ENCODE measurements around the gene MUC12.
"Not testable (repeated sequence)": the region's sequence is repeated elsewhere in the genome, so short reads cannot be mapped to it uniquely, and the experiment has no call there.

The MUC12 gene
- 0.52 to 0.78 (median 0.58) reads per million in 3 donors for total RNA-seq

GRCh38 chr7:100969066-100969615, at the start of gene MUC12:
Gene MUC12 (plus strand): TSS chr7:100969565. CDS start chr7:100969623, 58 bp downstream.
- no peak within 1 kb of the TSS for H3K4me3 ChIP-seq (ENCODE audit: insufficient read depth, low read depth, low read length, poor library complexity, severe bottlenecking)
- no peaks in the 10 kb centered on the region for H3K36me3 ChIP-seq (ENCODE audit: control insufficient read depth, insufficient read depth, low read length)
- H3K27ac ChIP-seq (ENCODE audit: insufficient read depth, low read length, poor library complexity, severe bottlenecking) = no peak within 1 kb of the TSS
- no peaks in the 10 kb centered on the region for H3K9me3 ChIP-seq (ENCODE audit: control insufficient read depth, low read length)
- peaks cover 33% of the 10 kb centered on the region for H3K27me3 ChIP-seq (replicated peaks; ENCODE audit: control insufficient read depth, insufficient read depth, low read length, poor library complexity, severe bottlenecking)
- H3K4me1 ChIP-seq (ENCODE audit: control insufficient read depth, insufficient read depth, low read length, poor library complexity, severe bottlenecking) = peaks cover 20% of the 10 kb centered on the region
- no peak for DNase-seq

- not testable (repeated sequence) for H3K36me3 ChIP-seq (ENCODE audit: control insufficient read depth, insufficient read depth, low read length); DNase-seq; H3K4me3 ChIP-seq (ENCODE audit: insufficient read depth, low read depth, low read length, poor library complexity, severe bottlenecking); H3K9me3 ChIP-seq (ENCODE audit: control insufficient read depth, low read length); H3K27me3 ChIP-seq (replicated peaks; ENCODE audit: control insufficient read depth, insufficient read depth, low read length, poor library complexity, severe bottlenecking); H3K4me1 ChIP-seq (ENCODE audit: control insufficient read depth, insufficient read depth, low read length, poor library complexity, severe bottlenecking); H3K27ac ChIP-seq (ENCODE audit: insufficient read depth, low read length, poor library complexity, severe bottlenecking)
These were observed 49.5 kb upstream of the MUC12 start for GRCh38 chr7:100919779-100920437.

DNA sequence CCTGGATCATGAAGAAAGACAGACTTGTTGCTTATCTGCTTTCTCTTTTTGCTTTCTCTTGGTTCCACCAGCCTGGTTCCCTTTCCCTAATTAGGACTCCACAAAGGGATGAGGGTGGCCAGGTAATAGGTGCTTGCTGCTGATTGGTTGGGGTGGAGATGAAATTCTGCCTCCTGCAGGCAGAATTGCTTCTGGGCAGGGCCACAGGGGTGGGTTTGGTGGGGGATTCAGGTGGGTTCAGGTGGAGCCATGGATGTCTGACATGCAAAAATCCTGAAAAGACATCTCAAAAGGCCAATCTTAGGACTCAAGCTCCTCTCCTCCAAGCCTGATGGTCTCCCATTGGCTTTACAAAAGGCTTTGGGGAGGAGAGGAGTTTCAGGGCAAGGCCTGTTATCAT, 48.3 kb upstream of the MUC12 start:
- no peak for DNase-seq
- Histone ChIP-seq H3K4me3 (ENCODE audit: insufficient read depth, low read depth, low read length, poor library complexity, severe bottlenecking) (no peak overlapping the region), H3K27ac (ENCODE audit: insufficient read depth, low read length, poor library complexity, severe bottlenecking) (no peak overlapping the region), H3K27me3 (replicated peaks; ENCODE audit: control insufficient read depth, insufficient read depth, low read length, poor library complexity, severe bottlenecking) (no peaks in the 10 kb centered on the region), H3K9me3 (ENCODE audit: control insufficient read depth, low read length) (no peaks in the 10 kb centered on the region), H3K36me3 (ENCODE audit: control insufficient read depth, insufficient read depth, low read length) (no peaks in the 10 kb centered on the region), H3K4me1 (ENCODE audit: control insufficient read depth, insufficient read depth, low read length, poor library complexity, severe bottlenecking) (no peaks in the 10 kb centered on the region)

GRCh38 chr7:100923616-100924015, 45.7 kb upstream of the MUC12 start:
- not testable (repeated sequence) for DNase-seq; H3K27ac ChIP-seq (ENCODE audit: insufficient read depth, low read length, poor library complexity, severe bottlenecking); H3K36me3 ChIP-seq (ENCODE audit: control insufficient read depth, insufficient read depth, low read length)

GRCh38 chr7:100929808-100930174, 39.6 kb upstream of the MUC12 start:
- Histone ChIP-seq H3K27ac (ENCODE audit: insufficient read depth, low read length, poor library complexity, severe bottlenecking) (no peak overlapping the region), H3K4me3 (ENCODE audit: insufficient read depth, low read depth, low read length, poor library complexity, severe bottlenecking) (no peak overlapping the region), H3K9me3 (ENCODE audit: control insufficient read depth, low read length) (no peaks in the 10 kb centered on the region), H3K27me3 (replicated peaks; ENCODE audit: control insufficient read depth, insufficient read depth, low read length, poor library complexity, severe bottlenecking) (no peaks in the 10 kb centered on the region), H3K36me3 (ENCODE audit: control insufficient read depth, insufficient read depth, low read length) (no peaks in the 10 kb centered on the region), H3K4me1 (ENCODE audit: control insufficient read depth, insufficient read depth, low read length, poor library complexity, severe bottlenecking) (no peaks in the 10 kb centered on the region)
- DNase-seq = no peak

More at GRCh38 chr7:100923616-100924015, 45.7 kb upstream of the MUC12 start:
- H3K4me3 ChIP-seq (ENCODE audit: insufficient read depth, low read depth, low read length, poor library complexity, severe bottlenecking); H3K27me3 ChIP-seq (replicated peaks; ENCODE audit: control insufficient read depth, insufficient read depth, low read length, poor library complexity, severe bottlenecking); H3K9me3 ChIP-seq (ENCODE audit: control insufficient read depth, low read length); H3K4me1 ChIP-seq (ENCODE audit: control insufficient read depth, insufficient read depth, low read length, poor library complexity, severe bottlenecking): not testable (repeated sequence)

DNA sequence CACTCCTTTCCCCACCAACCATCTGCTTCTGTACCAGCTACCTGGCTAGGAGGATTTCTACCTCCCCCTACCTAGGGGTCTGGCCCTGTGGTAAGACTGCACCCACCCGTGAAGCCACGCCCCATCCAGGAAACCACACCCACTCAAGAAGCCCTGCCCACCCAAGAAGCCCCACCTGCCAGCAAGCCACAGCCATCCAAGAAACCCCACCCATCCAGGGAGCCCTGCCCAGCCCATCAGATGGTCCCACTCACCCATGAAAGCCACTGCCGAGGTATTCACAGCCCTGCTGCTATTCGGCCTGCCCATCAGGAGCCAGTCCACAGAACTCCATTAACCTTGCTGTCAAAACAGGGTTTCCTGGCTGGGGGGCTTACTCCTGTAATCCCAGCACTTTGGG, 35.6 kb upstream of the MUC12 start:
- no peak for DNase-seq
- Histone ChIP-seq H3K4me1 (ENCODE audit: control insufficient read depth, insufficient read depth, low read length, poor library complexity, severe bottlenecking) (no peaks in the 10 kb centered on the region), H3K36me3 (ENCODE audit: control insufficient read depth, insufficient read depth, low read length) (no peaks in the 10 kb centered on the region), H3K27ac (ENCODE audit: insufficient read depth, low read length, poor library complexity, severe bottlenecking) (no peak overlapping the region), H3K9me3 (ENCODE audit: control insufficient read depth, low read length) (no peaks in the 10 kb centered on the region), H3K27me3 (replicated peaks; ENCODE audit: control insufficient read depth, insufficient read depth, low read length, poor library complexity, severe bottlenecking) (no peaks in the 10 kb centered on the region), H3K4me3 (ENCODE audit: insufficient read depth, low read depth, low read length, poor library complexity, severe bottlenecking) (no peak overlapping the region)

- H3K9me3 ChIP-seq (ENCODE audit: control insufficient read depth, low read length); H3K4me3 ChIP-seq (ENCODE audit: insufficient read depth, low read depth, low read length, poor library complexity, severe bottlenecking); H3K4me1 ChIP-seq (ENCODE audit: control insufficient read depth, insufficient read depth, low read length, poor library complexity, severe bottlenecking); DNase-seq; H3K27ac ChIP-seq (ENCODE audit: insufficient read depth, low read length, poor library complexity, severe bottlenecking); H3K36me3 ChIP-seq (ENCODE audit: control insufficient read depth, insufficient read depth, low read length); H3K27me3 ChIP-seq (replicated peaks; ENCODE audit: control insufficient read depth, insufficient read depth, low read length, poor library complexity, severe bottlenecking): not testable (repeated sequence)
These were observed 34.0 kb upstream of the MUC12 start for GRCh38 chr7:100935381-100935780.

- not testable (repeated sequence) for H3K27me3 ChIP-seq (replicated peaks; ENCODE audit: control insufficient read depth, insufficient read depth, low read length, poor library complexity, severe bottlenecking); H3K4me3 ChIP-seq (ENCODE audit: insufficient read depth, low read depth, low read length, poor library complexity, severe bottlenecking); H3K36me3 ChIP-seq (ENCODE audit: control insufficient read depth, insufficient read depth, low read length); H3K27ac ChIP-seq (ENCODE audit: insufficient read depth, low read length, poor library complexity, severe bottlenecking); H3K4me1 ChIP-seq (ENCODE audit: control insufficient read depth, insufficient read depth, low read length, poor library complexity, severe bottlenecking); H3K9me3 ChIP-seq (ENCODE audit: control insufficient read depth, low read length); DNase-seq
These were observed 33.2 kb upstream of the MUC12 start for GRCh38 chr7:100936167-100936566.

DNA sequence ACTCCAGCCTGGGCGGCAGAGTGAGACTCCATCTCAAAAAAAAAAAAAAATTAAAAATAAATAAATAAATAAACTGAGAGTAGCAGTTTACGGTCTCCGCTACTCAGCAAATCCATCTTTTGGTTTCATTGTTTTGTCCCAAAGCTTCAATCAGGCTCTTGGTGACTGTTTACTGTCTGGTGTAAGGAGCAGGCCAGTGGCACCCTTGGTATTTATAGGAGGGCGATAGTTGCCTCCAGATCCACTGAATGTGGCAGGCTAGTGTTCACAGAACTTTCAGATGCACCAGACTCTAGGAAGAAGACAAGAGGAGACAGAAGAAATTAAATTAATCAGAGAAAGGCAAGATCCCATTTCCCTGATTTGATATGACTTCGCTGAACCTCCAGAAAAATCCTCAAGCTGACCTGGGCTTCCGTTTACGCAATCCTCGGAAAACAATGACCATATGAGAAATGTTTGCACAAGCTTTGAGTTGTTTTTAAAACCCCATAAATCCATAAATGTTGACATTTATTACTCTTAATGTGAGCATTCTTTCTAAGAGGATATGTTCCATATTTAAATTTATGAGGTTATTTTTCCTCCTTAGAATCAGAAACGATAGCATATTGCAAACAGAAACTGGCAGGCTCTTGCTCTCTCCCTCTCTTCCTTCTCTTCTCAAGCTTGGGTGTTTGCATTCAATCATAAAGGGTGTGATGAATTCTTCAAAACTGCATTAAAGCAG, 27.2 kb upstream of the MUC12 start:
- no peaks in the 10 kb centered on the region for H3K9me3 ChIP-seq (ENCODE audit: control insufficient read depth, low read length)
- H3K4me1 ChIP-seq (ENCODE audit: control insufficient read depth, insufficient read depth, low read length, poor library complexity, severe bottlenecking) = no peaks in the 10 kb centered on the region
- H3K4me3 ChIP-seq (ENCODE audit: insufficient read depth, low read depth, low read length, poor library complexity, severe bottlenecking) = no peak overlapping the region
- no peaks in the 10 kb centered on the region for H3K36me3 ChIP-seq (ENCODE audit: control insufficient read depth, insufficient read depth, low read length)
- no peaks in the 10 kb centered on the region for H3K27me3 ChIP-seq (replicated peaks; ENCODE audit: control insufficient read depth, insufficient read depth, low read length, poor library complexity, severe bottlenecking)
- no peak for DNase-seq
- no peak overlapping the region for H3K27ac ChIP-seq (ENCODE audit: insufficient read depth, low read length, poor library complexity, severe bottlenecking)

GRCh38 chr7:100943693-100944092, 25.7 kb upstream of the MUC12 start:
- no peak for DNase-seq
- no peak overlapping the region for H3K27ac ChIP-seq (ENCODE audit: insufficient read depth, low read length, poor library complexity, severe bottlenecking)
- H3K36me3 ChIP-seq (ENCODE audit: control insufficient read depth, insufficient read depth, low read length) = no peaks in the 10 kb centered on the region
- no peaks in the 10 kb centered on the region for H3K27me3 ChIP-seq (replicated peaks; ENCODE audit: control insufficient read depth, insufficient read depth, low read length, poor library complexity, severe bottlenecking)
- H3K4me1 ChIP-seq (ENCODE audit: control insufficient read depth, insufficient read depth, low read length, poor library complexity, severe bottlenecking) = no peaks in the 10 kb centered on the region
- no peak overlapping the region for H3K4me3 ChIP-seq (ENCODE audit: insufficient read depth, low read depth, low read length, poor library complexity, severe bottlenecking)
- H3K9me3 ChIP-seq (ENCODE audit: control insufficient read depth, low read length) = no peaks in the 10 kb centered on the region
